ENCODE data around the gene PCNT.
A peak's percentile ranks its signal among the peaks of the same experiment; 100 is the strongest.
"Not testable (repeated sequence)": the region's sequence is repeated elsewhere in the genome, so short reads cannot be mapped to it uniquely, and the experiment has no call there.

Gene PCNT

DNA sequence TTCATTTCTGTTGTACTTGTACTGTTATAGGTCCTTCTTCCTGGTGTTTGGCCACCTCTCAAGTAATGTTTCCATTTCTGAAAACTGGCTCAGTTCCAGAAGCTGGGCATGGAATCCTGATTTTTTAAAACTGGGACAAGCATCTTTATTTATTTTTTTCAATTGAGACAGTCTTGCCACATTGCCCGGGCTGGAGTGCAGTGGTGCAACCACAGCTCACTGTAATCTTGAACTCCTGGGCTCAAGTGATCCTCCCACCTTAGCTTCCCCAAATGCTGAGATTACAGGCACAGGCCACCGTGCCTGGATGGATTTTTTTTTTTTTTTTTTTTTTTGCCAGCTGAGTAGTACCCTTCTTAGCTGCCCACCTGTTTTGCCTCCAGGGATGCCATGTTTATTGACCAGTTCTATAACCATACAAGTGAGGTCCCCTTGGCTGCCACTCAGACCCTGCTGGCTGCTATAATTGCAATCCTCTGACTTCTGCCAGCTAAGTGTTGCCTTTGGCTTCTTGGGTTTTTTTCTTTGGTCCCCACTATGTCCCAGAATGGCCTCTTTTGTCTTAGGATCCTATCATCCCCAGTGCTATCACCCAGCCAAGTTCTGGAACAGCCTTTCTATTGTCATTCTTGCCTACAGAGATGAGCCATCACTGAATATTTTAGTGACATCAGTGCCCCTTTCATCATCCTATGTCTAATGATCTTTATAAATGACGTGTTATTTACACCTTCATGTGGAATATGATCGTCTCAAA lies 130.9 kb downstream of the PCNT start:
- no peak for DNase-seq

DNA sequence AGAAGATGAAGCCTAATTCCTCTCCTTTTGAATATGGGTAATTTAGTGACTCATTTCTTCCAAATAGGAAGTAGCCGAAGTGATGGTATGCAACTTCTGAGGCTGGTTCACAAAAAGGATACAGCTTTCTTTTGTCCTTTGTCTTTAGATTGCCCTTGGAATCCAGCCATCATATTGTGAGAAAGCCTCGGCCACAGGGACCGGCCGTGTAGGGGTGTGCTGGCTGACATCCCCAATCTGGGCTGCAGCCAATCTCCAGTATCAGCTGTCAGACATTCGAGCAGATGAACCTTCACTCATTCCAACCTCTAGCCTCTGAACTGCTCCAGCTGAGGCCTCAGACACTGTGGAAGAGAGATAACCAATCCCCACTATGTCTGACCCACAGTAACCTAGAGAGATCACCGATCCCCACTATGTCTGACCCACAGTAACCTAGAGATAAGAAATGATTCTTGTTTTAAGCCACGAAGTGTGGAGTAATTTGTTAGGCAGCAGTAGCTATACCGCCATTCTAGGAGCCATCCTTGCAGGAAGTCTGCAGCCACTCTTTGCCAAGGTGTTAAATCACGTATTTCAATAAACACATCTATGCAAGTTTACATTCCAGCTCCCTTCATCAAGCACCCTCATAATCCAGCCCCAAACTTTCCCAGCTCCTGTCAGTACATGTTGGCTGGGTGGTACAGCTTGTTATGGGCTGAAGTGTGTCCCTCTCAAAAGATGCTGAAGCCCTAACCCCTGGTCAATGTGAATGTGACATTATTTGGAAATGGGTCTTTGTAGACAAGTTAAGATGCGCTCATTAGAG lies 131.8 kb downstream of the PCNT start:
- DNase-seq = no peak

DNA sequence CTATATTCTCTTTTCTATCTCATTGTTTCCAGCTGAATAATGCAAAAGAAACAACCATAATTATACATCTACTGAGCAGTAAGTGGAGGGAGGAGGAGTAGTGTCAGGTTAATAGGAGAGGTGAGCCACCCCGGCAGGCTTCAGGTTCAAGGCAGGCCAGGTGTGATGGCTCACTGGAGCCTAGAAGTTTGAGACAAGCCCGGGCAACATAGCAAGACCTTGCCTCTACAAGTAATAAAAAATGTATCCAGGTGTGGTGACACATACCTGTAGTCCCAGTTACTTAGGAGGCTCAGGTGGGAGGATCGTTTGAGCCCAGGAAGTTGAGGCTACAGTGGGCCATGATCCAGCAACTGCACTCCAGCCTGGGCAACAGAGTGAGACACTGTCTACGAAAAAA lies 132.8 kb downstream of the PCNT start:
- DNase-seq = no peak

DNA sequence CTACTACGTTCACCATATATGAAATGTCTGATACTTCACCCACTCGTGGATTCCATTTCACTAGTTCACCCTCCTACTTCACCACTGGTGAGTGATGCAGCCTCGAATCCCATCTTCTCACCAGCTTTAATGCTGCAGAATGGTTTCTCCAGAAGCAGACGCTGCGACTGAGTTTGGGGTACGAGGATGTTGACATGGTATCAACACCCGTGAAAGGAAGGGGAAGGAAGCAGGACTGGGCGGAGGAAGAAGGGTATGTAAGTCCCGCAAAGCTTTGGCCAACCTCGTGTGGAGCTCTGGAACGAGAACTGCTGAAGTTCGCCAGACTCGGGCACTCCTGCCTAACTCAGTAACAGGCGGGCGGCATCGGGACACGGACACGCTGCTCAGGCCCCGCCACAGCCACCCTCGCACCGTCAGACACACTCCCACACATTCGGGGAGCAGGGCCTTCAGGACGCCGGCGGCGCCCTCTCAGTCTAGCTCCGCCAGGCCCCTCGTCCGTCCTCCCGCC lies 133.9 kb downstream of the PCNT start:
- DNase-seq = no peak

DNA sequence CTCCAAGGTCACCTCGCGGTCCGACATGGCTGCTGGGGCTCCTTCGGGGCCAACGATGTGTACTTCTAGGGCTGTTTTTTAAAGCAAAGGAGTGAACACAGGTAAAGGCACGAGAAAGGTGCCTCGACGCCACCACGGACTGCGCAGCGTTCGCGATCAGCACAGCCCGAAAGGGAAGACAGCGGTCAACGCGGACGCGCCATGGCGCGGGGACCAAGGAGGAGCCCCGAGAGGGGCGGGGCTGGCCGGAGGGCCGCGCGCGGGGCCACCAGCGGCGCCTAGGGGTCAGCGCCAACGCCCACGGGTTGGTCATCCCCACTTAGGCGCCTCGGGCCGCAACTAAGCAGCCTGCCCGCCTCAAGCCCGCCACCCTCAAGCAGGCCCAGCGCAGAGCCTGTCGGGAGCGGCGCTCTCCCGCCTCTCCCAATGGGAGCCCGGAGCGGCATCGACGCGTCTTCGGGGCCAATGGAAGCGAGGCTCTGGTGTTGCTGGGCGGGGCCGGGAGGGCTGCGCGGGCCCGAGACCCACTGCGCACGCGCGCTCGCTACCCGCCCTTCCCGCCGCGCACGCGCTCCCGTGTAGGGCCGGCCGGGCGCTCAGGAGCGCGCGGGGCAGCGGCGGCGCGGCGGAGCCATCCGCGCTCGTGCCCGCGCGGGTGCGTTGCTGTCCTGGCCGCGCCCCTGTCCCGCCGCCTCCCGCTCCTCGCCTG lies 134.5 kb downstream of the PCNT start, which contains the start of gene DIP2A:
Gene DIP2A (plus strand): TSS at position 577 of the 709 bp plus-strand sequence. CDS start 241 bp downstream, outside the sequence.
- DNase-seq = peak; percentile 95

DNA sequence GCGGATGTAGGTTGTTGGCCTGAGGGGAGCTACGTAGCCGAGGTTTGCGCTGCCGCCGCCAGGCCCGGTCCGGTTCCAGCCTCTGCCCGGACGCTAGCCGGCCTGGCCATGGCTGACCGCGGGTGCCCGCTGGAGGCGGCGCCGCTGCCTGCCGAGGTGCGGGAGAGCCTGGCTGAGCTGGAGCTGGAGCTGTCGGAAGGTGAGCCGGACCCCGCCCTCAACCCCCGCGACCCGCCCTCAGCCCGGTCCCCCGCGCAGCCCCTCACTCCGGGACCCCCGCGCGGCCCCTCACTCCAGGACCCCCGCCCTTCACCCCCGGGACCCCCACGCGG lies 135.0 kb downstream of the PCNT start:
- no peak for DNase-seq

DNA sequence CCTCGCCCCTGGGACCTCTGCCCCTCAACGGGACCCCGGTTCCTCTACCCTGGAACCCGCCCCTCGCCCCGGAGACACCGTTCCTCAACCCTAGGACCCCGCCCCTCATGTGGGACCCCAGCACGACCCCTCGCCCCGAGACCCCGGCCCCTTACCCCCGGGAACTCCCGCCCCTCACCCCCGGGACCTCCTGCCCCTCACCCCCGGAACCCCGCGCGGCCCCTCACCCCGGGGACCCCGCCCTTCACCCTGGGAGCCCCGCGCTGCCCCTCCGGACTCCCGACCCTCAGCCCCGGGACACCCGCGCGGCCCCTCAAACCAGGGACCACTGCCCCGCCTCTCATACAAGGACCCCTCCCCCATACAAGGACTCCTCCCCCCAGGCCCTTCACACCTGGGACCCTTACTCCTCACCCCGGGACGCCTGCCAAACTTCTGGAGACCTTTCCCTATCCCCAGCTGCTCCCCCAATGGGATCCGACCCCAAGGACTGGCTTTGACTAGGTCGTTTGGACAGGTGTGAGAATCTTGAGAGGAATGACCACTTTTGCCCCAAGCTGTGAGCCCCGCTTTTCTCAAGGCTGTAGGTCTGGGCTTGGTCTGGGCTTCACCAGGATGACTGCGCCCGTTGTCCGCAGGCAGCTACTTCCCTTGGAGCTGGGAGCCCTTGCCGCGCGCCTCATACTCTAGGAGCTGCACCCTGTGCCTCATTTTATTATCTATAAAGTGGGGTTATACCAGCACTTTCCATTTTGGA lies 135.6 kb downstream of the PCNT start:
- DNase-seq = peak; percentile 36

DNA sequence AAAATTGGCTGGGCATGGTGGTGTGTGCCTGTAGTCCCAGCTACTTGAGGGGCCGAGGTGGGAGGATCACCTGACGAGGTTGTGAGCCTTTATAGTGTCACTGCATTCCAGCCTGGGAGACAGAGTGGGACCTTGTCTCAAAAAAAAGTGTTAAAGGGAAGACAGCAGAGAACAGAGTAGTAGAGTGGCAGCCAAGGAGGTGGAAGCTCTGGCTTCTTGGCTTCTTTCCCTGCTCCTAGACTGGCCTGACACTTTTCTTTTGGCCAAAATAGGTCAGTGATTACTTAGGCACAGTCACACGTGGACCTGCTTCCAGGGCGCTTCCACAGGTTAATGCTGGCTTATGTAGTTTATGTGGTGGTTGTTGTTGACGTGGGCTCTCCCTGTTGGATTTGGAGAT lies 138.0 kb downstream of the PCNT start:
- no peak for DNase-seq

DNA sequence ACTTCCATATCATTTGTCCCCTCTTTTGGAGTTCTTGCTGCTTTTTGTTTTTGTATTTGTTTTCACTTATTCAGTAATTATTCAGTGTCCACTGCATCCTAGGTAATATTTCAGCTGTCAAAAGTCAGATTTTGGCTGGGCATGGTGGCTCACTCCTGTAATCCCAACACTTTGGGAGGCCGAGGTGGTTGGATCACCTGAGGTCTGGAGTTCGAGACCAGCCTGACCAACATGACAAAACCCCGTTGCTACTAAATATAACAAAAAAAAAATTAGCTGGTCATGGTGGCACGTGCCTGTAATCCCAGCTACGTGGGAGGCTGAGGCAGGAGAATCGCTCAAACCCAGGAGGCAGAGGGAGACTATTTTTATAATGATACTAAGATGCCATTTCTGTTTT lies 141.2 kb downstream of the PCNT start:
- DNase-seq = not testable (repeated sequence)

DNA sequence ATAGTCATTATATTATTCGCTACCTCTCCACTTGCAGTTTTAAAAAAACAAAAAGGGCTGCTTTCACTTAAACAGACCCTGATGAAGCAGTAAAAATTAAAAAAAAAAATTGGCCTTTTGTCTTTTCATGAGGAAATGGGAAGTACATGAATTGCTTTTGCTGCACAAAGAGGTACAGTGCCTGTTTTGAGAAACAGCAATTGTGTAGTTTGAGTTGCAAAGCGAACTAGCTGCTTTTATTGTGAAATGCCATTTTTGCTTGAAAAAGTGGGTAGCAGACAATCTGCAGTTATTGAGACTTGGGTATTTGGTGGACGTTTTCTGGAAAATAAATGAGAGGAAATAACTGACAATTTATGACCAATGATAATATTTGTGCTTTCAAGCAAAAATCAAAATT lies 141.7 kb downstream of the PCNT start:
- DNase-seq = no peak

DNA sequence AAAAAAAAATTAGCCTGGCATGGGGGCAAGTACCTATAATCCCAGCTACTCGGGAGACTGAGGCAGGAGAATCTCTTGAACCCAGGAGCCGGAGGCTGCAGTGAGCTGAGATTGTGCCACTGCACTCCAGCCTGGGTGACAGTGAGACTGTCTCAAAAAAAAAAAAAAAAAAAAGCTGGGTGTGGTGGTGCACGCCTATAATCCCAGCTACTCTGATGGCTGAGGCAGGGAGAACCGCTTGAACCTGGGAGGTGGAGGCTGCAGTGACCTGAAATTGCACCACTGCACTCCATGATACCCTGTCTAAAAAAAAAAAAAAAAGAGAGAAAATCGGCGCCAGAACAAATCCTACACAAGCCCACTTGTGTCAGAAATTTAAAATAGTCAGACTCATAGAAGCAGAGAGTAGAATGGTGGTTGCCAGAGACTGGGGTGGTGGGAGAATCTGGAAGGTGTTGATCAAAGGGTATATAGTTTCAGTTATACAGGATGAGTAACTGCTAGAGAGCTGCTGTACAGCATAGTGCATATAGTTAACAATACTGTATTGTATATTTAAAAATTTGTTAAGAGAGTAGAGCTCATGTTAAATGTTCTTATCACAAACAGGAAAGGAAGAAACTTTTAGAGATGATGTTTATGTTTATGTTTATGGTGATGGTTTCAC lies 144.3 kb downstream of the PCNT start:
- DNase-seq = no peak

DNA sequence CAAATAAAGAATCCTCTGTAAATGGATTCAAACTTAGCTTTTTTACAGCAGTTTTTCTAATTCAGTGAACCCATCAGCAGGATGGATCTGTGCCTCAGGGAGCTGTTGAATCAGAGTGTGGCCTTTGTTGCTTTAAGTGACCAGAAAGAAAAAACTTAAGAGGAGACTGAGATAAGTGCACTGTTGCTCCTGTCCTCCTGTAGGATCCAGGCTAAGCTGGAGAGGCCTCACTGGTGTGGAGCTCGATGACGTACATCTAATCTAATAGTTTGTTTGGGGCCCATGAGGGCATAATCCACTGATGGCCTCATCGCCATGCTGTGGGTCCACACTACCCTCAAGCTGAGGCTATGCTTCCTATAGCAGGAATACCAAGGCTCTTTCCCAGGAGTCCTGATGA lies 145.3 kb downstream of the PCNT start:
- DNase-seq = no peak

DNA sequence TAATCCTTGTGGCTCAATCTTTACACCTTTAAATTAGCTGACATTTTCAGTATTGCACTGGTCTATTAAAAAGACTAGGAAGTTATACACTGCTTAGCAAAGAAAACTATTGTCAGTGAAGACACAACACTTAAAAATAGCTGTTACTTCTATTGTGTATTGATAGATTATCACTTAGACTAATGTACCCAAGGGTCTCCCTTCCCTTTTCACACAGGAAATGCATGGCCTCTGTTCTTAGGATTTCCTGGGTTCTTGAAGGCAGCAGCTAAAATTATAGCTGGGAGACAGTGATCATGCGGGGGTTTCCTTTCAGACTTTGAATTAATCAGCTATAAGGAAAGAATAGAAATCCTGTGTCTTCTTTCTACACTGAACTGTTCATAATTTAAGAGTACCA lies 147.6 kb downstream of the PCNT start:
- DNase-seq = no peak

DNA sequence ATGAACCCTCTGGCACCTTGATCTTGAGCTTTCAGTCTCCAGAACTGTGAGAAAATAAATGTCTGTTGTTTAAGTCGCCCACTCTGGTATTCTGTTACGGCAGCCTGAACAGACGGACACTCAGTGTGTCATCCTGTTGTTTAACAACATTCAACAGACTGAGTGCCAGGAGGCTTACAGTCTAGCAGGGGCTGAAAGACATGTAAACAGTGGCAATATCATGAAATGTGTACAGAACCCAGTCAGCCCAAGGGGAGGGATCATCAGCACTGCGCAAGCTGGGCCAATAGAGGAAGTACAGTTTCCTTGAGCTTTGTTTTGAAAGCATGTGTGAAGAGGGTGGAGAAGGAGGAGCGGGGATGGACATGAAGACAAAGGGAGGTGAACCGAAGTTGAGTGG lies 148.3 kb downstream of the PCNT start:
- no peak for DNase-seq

DNA sequence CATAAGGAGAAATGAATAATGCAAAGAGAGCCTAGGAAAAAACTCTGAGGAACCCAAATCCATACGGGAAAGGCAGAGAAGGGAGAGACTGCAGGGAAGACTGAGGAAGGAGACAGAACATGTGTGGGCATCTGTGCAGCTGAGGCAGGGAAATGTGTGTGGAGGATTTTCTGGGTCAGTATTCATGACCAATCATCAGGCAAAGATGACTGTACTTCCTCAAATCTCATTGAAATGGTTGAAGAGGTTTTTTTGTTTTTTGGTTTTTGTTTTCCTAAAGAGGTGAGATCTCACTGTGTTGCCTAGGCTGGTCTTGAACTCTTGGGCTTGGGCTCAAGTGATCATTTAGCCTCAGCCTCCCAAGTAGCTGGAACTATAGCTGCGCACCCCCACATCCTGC lies 150.4 kb downstream of the PCNT start:
- no peak for DNase-seq

DNA sequence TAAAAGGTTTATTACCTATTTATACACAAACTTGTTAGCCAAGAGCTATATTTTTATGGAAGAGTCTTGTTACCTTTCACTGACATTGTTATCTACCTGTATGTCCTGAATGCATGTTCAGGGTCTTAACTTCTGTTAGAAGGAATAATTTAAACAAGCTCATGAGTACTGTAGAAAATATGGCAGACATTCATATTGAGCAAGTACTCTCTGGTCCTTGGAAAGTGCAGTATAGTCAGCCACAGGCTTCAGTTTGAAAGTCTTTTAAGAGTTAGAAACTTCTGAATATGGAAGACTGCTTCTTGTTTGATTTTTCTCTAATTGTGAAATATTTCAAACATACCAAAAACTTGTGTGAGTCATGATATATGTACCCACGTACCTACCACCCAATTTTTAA lies 151.3 kb downstream of the PCNT start:
- no peak for DNase-seq

DNA sequence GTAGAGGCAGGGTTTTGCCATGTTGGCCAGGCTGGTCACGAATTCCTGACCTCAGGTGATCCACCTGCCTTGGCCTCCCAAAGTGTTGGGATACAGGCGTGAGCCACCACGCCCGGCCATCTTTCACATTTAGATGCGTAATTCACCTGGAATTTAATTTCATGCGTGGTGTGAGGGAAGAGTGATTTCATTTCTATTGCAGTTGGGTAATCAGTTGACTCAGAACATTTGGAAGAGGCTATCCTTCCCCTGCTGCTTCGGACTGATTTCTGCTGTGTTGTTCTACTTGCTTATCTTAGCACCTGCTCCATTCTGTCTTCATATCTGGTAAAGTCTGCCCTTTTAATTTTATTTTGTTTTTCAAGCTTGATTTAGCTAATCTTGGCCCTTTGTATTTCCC lies 153.8 kb downstream of the PCNT start:
- no peak for DNase-seq

DNA sequence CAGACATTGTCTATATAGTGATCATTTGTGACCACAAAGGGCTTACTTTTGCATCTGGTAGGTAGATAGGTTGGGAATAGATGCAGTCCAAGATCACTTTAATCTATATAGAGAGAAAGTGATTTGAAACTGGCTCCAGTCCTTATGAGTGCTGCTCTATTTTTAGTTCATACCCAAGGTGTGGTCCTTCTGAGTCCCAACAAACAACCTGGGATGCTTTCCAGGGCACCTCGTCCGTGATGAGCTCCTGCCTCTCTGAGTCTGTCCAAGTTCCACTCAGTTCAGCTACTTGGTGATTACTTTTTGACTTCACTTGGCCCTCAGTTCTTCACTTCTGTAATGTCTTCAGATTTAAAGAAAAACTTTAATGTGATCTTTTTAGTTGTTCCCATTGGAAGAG lies 155.0 kb downstream of the PCNT start:
- DNase-seq = no peak

DNA sequence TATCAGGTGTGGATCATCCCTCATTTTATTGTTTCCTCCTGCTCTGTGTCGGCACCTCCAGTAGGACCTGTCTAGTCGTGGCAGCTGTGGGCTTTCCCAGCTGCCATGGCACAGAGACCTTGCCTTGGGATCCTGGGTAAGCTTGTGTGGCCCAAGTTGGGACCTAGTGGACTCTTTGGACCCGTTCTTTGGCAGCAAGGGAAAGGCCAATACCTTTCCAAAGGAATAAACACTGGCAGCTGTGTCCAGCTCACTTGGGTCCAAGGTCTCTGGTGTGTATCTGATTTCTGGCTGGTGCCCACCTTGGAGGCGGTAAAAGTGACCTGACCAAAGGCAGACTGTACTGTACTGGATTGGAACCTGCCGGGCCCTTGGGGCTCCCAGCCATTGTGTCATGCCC lies 156.5 kb downstream of the PCNT start:
- no peak for DNase-seq

DNA sequence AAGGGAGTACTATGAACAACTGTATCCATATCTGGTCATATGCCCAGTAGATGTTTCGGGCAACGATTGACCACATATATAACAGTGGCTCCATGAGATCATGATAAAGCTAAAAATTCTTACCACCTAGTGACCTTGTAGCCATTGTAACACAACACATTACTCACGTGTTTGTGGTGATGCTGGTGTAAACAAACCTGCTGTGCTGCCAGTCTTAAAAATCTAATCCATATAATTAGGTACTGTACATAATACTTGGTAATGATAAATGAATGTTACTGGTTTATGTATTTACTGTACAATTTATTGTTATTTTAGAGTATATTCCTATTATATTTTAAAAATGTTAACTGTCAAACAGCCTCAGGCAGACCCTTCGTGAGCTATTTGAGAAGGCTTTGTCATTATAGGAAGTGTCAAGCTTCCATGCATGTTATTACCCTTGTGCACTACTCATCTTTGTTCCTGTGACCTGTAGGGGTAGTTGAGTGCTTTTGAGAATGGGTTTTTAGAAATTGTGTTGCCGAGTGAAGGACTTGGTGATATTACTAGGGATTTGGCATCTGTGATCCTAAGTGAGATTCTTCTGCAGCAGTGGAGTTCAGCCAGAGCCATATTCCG lies 158.4 kb downstream of the PCNT start:
- DNase-seq = no peak

DNA sequence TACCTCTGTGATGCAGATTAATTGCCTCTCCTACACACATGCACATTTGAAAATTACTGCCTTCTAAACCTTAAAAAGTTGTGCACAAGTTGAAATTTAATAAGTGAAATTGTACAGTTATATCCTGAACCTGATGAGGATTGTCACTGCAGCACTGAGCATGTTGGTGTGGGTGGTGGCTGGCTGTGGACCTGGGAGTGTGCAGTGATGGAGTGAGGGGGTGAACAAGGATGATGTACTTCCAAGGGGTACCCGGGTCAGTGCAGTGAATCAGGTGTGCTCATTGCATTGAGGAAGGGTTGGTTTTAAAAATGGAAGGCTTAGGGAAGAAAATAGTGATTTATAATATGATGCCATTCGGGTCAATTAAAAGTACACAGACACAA lies 158.9 kb downstream of the PCNT start:
- no peak for DNase-seq
